Measurements from ENCODE around the gene COQ10A.

- TF ChIP-seq CTCF (conservative IDR thresholded peaks at IDR 0.05) (no peak), EZH2 (IDR thresholded peaks at IDR 0.05; ENCODE audit: low read depth) (no peak)
These were observed 22.2 kb upstream of the COQ10A start for GRCh38 chr12:56244494-56244893.

Measured in PC-9 (cell line).